GM04503 (cell line): ENCODE results near the gene MCAT.

Experiments used
- DNase-seq: peaks from one replicate; pipeline ENCODE4 v3.0.0-alpha.2; 2012; ENCODE audit warnings: low read depth

The MCAT gene

DNA sequence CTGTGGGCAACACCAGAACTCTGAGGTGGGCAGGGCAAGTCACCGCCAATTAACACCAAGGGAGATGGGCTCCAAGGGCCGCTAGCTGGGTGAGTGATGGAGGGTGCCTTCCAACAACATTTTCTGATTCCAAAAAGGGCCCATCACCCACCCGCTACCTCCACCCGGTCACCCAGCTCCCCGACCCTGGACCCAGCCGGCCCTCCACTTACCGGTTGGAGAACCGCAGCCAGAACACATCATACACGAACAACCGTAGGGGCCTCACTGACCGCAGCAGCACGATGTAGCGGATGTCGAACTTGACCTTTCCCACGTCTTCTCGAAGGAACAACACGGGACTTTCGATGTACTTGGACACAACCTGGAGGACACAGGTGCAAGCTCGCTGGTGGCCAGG lies 29.0 kb upstream of the MCAT start:
- DNase-seq: no peak

DNA sequence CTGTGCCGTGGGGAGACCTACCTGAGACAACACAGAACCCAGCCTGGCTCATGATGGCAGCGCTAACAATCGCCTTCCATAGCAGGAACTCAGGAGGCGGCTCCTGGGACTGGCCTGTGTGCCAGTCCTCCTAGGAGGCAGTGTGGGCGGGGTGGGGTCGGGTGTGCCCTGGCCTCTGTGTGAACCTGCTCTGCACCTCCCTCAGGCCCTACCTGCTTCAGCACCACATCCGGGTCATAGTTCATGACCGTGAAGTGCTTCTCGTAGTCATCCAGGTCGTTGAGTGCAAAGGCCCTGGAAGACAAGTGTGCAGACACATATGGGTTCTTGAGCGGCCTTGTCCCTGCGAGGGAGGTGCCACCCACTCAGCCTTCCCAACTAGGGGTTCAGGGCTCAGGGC lies 28.4 kb upstream of the MCAT start:
- no peak for DNase-seq

DNA sequence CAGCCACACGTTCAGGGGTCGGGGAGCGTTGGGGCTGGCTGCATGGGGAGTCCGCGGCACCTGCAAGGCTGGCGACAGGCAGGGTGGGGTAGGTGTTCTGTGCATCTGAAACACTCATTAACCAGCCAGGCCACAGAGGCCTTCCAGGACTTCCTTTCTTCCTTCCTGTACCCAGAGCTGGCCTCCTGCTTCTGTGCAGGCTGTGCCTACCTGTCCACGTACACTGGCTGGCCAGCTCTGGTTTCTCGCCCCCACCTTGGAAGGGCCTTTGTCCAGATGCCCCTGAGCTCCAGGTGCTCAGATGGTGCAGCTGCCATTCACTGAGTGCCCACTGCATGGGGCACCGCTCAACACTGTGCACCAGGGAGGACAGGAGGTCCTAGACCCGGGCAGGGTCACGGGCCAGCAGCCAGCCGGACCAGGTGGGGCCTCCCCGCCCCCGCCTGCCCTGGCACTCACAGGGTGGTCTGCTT lies 27.9 kb upstream of the MCAT start:
- no peak for DNase-seq

DNA sequence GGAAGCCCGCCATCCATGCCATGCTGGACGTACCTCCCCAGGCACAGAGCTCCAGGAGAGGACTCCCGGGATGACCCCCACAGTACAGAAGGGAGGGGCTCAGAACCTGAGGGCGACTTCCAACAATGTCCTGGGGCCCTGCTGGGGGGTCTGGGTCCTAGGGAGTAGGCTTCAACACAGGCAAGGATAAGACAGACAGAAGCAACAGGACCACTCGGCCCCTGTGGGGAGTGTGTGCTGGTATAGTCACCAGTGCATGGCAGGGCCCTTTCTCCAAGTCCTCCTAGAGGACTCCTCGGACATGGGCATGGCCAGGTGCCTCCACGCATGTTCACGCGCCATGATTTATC lies 26.9 kb upstream of the MCAT start:
- DNase-seq: no peak

DNA sequence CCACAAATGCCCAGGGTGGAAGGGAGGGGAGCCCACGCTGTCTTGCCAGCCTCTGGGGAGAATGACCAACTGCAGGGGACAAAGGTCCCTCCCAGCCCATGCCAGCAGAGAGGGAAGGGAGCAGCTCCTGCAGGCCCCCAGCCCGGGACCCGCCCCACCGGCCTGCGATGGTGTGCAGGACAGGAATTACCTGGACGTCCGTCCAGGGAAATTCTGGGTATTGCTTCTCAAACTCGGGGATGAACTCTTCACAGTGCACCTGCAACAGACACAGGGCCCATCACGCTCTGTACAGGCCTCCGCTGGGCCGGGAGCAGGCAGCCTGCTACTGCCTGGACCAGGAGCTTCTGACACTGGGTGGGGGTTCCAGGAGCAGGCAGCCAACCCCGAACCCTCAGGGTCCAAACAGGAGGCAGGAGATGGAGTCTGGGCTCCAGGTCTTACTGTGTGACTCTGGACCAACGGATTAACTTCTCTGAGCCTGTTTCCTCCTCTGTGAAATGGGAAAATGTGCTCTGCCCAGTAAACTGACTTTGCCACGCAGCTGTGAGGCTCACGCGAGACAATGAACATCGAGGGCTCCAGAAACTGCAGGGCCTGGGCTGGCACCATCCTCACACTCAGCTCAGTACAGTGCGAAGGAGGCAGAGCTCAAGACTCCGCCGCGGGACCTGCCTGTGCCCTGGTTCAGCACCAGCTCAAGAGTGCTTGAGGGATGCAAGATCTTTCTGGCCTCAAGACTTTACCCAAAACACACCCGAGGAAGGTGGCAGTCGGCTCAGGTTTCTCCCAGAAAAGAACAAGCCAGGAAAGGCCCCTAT lies 26.3 kb upstream of the MCAT start:
- no peak for DNase-seq

DNA sequence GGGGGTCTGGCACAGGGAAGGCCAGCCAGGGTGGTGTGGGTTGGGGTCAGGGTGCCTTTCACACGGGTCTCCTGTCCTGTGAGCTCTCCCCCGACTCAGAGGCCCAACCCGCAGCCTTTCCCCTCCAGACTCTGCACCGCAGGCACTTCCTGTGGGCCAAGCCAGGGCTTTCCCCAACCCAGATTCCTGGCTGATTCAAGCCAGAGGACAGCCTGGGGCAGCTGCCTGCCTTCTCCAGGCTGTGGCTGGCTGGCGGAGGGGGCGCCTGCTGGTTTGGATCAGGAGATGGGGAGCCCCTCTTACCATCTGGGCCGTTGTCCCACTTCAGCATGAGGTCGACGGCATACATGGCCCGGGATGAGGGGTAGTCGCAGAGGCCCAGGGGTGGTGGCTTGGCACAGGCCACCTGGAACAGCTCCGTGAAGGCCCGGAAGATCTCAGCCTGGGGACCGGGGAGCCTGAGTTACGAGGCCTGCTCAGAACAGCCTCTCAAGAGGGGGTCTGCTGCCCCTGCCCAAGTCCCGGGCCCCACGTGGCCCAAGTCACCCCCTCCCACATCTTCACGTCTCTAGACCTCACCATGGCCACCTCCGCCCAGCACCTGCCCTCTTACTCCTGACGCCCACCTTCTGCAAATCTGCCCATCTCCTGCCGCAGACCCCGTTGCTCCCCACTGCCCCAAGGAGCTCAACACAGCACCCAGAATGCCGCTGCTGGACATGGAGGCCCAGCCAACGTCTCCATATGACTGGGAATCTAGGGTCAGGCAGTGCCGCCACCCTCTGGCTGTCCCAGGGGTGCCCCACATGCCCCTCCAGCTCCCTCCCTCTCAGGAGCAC lies 25.5 kb upstream of the MCAT start:
- no peak for DNase-seq

DNA sequence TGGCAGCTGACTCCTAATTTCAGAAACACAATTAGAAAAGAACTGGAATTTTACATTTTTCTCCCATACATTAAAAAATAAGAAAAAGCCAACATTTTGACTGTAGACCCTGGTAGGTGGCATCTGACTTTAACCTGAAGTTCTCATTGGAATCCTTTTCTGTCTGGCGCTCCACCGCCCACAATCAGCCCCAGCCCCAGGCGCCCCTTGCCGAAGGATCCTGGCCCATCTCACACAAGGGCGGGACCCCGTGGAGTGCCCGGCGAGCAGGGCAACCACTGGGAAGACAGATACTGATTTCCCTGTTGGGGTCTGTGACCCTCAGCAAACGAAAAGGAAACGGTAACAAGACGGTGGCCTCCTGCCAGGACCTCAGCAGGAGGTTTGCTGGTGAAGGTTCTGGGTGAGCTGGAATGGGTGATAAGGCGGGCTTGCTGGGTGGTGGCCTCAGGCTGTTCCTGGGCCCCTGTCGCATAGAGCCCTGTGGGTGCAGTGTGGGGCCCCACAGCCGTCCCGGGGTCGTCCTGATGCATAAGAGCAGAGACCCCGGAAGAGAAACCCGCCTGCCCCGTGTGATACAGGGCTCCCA lies 23.9 kb upstream of the MCAT start:
- DNase-seq: no peak

DNA sequence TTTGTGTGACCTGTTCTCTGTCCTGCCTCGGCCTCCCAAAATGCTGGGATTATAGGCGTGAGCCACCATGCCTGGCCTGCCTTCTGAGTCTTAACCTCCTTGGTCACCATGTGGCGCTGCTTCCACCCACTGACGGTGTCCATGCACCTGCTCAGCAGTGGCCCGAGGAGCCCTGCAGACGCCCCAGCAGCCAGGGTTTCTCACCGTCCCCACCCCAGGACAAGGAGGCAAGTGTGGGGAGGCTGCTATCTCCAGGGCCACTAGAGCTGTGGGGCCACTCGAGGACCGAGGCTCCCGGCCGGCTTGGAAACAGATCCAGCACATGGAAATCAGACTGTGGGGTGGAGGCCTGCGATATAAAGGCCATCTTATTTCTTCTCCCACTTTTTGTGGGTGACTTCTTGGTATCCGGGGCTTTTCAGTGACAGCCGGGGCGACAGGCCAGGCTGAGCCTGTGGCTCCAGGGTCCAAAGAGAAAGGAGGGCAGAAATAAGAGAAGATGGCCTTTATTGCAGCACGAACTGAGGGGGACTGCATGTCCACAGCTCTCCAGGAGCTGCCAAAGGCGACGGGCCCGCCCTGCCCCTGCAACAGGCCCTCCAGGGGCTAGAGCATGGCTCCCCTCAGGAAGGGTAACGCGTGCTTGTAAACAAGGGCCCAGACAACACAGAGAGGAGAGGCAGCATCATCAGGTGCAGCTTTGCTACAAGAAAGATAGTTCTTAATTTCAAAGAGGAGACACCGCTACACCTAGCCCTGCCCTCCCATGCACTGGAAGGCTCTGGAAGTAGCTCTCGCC lies 23.1 kb upstream of the MCAT start:
- no peak for DNase-seq

DNA sequence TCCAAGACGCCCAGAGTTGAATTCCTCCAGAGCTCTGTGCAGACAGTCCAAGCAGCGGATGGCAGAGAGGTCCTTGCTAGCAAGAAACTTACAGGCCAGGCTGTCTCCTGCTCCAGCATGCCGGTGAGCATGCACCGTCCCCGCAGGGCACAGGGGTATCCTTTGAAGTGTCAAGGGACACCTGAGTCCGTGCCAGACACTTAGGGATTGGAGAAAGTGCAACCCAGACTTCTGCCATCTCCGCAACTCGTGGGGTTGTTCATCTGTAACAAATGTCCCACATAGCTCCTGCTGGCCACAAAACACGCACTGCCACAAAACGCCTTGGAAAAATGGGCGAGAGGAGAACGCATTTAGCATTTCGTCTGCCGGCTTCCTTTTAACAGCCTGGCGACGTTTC lies 21.4 kb upstream of the MCAT start:
- no peak for DNase-seq

DNA sequence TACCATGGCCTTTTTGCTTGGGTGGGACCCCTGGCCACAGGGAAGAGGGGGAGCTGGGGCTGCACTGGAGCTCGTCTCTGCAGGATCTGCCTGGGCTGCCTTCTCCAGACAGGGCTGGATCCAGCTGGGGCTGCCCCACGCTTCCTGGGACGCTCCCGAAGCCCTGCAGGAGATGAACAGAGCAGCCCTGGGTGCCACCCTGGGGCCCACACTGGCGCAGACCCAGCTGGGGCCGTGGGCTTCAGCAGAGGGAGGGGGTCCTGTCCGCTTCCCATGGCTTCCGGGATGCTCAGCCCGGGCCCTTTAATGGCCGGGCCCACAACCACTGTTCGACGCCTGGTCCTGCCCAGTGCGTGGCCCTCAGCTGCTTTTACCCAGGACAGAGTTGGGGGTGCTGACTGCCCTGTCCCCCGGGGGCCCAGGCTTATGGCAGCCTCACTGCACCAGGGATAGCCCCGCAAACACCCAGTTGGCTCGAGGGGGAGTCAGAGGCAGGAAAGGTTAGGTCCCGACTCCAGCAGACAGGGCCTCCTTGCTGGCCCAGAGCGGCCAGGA lies 20.1 kb upstream of the MCAT start:
- no peak for DNase-seq

DNA sequence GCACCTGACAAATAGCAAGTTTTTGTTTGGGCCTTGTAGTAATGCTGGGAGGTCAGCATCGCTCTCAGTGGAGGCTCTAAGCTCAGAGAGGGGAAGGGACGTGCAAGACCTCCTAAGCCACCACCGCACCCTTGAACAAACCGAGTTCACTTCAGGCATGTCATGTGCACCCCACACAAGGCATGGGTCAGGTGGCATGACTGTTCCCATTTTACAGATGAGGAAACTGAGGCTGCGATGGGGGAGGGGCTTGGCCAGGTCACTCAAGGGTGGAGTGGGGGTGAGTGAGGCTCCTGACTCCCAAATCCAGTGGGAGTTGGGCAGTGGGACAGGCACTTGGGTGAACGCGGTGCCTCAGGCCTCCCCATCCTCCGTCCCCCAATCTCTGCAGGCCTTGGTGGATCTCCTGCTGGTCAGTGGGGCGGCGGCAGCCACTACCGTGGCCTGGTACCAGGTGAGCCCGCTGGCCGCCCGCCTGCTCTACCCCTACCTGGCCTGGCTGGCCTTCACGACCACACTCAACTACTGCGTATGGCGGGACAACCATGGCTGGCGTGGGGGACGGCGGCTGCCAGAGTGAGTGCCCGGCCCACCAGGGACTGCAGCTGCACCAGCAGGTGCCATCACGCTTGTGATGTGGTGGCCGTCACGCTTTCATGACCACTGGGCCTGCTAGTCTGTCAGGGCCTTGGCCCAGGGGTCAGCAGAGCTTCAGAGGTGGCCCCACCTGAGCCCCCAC lies 19.4 kb upstream of the MCAT start:
- DNase-seq: no peak

DNA sequence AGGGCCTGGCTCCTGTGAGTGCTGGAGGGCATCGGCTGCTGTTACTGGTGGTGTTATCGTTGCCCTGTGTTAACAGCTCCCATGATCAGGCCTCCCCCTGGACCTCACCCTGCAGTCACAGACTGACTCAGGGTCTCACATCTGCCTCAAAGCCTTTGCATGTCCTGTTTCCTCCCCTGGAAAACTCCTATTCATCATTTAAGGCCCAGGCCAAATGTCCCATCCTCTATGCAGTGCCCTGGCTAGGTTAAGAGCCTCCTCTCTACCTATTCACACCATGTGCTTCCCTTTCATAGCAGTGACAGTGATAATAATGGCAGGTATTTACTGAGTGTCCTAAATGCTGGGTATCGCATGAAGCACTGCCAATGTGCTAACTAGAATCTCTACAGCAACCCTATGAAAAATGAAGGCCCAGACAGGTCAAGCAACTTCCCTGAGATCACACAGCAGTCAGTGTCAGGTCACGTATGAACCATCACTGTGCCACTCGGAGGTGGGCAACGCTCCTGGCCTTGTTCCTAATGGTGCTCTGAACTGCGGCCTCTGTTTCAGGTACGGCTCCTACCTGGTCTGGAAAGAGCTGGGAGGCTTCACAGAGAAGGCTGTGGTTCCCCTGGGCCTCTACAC lies 17.4 kb upstream of the MCAT start:
- DNase-seq: no peak

DNA sequence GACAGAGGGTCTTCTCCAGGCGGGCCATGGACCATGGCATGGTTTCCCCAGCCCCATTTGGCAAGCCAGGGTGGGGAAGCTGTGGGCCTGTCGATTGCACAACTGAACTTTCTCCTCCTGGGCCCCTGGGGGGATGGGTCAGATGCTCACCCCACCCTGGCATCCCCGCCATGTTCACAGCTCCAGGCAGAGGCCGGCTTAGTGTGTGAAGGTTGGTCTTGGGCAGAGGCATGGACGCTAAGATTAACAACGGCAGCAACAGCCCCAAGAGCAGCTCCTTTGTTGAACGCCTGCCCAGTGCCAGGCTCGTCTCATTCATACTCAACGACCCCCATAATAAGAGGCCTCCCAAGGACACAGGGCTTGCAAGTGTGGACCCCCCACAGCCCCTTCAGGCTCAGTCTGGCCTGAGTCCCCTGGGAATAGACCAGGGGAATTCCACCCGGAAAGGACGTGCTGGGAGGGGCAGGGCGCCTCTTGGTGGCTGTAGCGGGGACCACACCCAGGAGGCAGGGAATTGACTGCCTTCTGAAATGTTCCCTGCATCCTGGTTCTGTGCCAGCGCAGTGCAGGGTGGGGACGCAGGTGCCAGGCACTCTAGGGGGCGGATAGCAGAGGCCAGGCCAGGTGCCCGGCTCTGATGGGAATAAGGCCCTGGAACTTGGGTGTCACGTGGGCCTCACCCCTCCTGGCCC lies 16.4 kb upstream of the MCAT start:
- DNase-seq: no peak

DNA sequence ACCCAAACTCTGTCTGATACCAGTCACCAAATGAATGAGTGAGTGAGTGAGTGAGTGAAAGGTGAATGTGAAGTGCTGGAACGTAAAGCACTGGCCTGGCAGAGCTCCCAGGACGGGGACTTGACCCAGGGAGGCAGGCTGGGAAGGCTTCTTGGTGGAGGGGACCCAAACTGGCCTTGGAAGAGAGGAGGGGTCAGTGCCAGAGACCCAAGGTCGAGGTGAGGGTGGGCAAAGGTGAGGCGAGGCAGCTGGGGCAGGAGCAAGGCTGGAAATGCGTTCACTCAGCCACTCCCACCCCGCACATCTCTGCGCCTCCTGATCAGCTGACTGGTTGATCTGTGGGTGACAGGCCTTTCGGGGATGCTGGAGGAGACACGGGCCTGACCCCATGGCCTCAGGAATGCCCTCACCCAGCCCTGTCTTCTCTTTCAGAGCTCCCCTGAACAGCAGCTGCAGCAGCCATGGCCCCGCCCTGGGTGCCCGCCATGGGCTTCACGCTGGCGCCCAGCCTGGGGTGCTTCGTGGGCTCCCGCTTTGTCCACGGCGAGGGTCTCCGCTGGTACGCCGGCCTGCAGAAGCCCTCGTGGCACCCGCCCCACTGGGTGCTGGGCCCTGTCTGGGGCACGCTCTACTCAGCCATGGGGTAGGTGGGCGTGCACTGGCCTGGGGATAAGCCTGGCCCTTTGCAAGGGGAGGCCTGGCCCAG lies 15.7 kb upstream of the MCAT start:
- no peak for DNase-seq

DNA sequence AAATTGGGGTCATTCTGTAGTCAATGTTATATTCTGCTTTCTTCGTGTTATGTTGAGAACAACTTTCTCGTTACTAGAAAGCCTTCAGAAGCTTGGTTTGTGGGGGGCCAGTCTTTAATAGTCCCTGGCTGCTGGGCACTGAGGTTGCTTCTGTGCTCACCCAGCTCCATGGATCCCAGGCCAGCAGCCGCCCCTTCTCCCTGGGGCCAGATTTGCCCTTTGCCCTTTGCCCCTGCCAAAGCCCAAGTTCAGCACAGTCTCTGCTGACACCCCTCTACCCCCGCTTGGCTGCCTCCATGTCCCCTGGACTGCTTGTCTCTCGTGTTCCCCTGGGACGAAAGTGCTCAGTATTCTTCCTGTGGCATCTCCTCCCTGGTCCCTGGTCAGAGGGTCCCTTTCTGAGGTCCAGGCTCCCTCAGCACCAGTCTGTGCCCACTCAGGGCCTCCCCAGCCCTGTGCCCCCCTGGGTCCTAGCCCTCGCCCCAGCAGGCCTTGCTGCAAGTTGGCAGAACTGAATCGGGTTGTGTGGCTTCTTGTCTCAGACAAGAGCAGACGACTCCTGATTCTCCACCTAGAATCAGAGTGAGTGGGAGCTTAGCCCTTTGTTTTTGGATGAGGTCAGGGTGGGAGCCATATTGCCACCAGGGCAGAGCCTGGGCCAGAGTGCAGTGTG lies 14.8 kb upstream of the MCAT start:
- no peak for DNase-seq

DNA sequence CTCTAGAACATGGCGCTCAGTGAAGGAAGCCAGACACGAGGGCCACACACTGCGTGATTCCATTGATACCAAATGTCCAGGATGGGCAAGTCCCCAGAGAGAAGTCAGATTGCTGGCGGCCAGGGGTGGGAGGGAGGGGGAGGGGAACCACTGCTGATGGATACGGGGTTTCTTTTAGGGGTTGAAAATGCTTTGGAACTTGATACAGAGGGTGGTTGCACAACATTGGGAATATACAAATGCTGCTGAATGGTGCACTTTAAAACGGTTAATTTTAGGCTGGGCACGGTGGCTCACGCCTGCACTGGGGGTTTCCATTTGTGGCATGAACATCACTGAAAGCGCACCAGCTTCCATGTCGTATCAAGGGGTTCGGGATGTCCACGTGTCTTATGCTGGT lies 13.2 kb upstream of the MCAT start:
- no peak for DNase-seq

DNA sequence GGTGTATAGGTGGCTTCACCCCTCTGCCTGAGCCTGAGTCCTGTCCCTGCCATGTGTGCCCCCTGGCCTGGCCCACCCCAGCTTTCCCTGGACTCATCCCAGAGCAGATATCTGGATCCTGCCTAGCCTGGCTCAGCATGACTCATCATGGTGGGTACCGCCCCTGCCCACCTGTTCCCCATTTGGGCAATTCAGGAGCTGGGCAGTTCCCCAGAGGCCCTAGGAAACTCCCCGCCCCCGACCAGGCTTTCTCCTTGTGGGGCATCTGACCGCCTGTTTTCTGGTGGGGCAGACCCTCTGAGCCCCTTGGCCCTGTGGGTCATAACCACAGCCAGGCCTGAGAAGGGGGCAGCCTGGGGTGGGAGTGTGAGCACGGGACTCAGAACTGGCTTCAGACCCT lies 12.6 kb upstream of the MCAT start:
- DNase-seq: no peak

DNA sequence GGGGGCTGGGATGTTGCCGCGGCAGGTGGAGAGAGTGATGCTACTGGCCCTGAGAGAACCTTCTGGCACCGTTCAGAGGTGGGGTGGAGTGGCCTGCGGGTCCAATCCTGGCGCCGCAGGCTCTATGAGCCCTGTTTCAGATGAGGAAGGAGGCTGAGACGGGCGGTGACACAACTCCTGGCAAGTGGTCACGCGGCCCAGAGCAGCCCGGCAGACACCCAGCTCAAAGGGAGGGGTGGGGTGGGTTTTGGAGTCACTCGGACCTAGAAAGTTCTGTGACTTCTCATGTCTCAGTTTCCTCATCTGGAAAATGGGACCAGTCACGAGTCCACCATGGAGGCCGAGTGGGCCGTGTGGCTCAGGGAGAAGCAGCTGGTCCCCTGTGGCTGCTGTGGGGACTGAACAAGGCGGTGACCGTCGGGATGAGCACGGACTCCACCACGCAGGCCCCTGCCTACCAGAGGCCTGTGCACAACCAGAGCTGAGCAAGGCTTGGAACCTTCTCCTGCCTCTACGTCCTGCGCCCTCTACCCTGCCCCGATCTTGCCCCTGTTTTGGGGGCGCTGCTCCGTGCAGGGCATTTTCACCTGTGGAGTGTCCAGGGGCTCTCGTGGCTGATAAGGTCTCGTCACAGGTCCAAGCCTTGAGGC lies 11.8 kb upstream of the MCAT start:
- DNase-seq: no peak
